DOHH2 (cell line): Measurements from ENCODE around the gene TTI1.

Experiments used
- CTCF ChIP-seq: fragments of 200-600 bp; sonication (generic); IDR thresholded peaks from one replicate; pipeline ENCODE4 v1.5.1; 2014; ENCODE audit warnings: antibody characterized with exemption, mild to moderate bottlenecking, low read depth, low read length; ENCODE audit not compliant: poor library complexity, severe bottlenecking
- EZH2phosphoT487 ChIP-seq: fragments of 200-600 bp; sonication (generic); IDR thresholded peaks from 2 replicates; pipeline ENCODE4 v1.6.1; 2017; ENCODE audit warnings: borderline replicate concordance, mild to moderate bottlenecking, antibody characterized with exemption, low read length, moderate library complexity, mixed read lengths

DNA sequence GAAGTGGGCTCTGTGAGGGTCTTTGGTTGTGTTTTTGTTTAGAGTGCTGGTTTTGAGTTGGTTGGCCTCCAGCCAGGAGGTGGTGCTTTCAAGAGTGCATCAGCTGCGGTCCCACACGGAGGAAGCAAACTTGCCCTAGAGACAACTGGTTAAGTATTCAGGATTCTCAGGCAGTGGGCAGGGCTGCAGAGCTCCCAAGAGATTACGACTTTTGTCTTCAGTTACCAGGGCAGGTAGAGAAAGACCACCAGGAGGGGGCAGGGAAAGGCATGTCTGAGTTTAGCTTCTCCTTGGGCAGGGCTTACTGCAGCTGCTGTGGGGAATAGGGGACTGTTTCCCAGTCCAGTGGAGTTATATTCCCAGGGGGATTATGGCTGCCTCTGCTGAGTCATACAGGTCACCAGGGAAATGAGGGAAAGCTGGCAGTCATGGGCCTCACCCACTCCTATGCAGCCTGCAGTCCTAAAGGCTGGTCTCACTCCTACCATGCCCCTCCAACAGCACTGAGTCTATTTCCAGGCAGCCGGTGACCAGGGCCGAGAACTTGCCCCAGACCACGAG, 64.3 kb downstream of the TTI1 start:
- TF ChIP-seq CTCF (no peak), EZH2phosphoT487 (no peak)
